ENCODE data around the gene EHMT1.

EHMT1 gene

DNA sequence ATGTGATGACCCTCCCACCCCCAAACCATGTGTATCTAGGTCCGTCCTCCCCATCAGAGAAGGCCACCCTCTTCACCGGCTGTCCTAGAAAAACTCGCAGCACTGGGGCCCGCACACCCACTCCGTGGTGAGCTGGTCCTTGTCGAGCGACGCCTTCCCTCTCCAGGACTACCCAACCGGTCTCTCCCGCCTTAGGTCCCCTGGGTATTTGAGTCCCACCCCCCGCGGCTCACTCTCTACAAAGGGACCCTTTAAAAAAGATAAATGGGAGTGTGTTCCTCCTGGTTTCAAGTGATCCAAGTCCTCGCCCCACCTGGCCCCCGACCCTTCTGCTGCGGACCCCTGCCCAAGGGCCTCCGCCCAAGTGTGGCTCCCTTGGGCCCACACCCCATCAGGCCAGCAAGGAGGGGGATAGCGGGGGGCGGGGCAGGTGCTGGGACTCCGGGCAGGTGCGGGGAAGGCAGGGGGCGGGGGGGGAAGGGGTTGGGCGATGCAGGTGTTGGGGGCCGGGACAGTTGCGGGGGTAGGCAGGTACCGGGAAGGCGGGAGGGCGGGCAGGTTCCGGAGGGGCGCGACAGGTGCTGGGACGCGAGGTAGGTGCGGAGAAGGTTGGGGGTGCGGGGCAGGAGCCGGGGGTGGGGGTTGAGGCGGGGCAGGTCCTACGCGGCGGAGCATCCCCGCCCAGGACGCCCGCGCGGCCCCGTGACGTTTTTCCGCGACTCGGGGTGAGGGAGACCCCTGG, 14.3 kb upstream of the EHMT1 start:
- TF ChIP-seq, protein P1, sequence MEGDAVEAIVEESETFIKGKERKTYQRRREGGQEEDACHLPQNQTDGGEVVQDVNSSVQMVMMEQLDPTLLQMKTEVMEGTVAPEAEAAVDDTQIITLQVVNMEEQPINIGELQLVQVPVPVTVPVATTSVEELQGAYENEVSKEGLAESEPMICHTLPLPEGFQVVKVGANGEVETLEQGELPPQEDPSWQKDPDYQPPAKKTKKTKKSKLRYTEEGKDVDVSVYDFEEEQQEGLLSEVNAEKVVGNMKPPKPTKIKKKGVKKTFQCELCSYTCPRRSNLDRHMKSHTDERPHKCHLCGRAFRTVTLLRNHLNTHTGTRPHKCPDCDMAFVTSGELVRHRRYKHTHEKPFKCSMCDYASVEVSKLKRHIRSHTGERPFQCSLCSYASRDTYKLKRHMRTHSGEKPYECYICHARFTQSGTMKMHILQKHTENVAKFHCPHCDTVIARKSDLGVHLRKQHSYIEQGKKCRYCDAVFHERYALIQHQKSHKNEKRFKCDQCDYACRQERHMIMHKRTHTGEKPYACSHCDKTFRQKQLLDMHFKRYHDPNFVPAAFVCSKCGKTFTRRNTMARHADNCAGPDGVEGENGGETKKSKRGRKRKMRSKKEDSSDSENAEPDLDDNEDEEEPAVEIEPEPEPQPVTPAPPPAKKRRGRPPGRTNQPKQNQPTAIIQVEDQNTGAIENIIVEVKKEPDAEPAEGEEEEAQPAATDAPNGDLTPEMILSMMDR (IDR thresholded peaks at IDR 0.05; ENCODE audit: low read depth, low read length) = no peak
- peak overlapping the region; percentile 46 for H3K4me3 ChIP-seq (ENCODE audit: low read depth, low read length)

DNA sequence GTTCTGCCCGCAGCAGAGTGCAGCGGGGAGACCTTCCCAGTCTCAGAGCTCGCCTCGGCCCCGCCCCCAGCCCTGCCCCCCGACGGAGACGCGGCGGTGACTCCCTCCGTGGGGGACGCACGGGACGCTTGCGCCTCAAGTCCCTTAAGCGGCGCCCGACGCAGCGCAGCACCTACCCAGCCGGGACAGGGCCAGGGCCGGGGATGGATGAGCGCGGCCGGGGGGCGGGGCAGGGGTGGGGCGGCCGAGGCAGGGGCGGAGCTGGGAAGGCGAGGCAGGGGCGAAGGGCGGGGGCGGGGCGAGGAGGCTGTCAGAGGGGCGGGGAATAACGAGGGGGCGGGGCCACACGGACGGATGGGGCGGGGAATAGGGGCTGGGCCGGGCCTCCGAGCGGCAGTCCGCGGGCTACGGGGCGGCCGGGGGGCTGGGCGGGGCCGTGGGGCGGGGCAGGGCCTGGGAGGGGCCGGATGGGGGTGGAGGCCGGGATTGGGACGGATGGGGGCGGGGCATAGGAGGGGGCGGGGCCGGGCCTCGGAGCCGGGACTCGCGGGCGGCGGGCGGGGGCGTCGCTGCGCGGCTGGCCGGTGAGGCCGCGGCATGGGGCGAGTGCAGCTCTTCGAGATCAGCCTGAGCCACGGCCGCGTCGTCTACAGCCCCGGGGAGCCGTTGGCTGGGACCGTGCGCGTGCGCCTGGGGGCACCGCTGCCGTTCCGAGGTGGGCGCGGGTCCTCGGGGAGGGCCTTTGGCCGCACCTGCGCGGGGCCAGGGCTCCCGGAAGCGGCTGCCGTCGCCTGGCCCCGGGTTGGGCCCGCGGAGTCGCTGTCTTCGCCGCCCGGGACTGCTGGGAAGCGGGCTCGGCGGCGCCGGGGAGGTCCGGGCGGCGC, 13.4 kb upstream of the EHMT1 start, which contains the start of gene ARRDC1:
ARRDC1 (plus strand) TSS at position 566 of the 884 bp plus-strand sequence; CDS start at position 598, 32 bp downstream.
- TF ChIP-seq, protein P1 (IDR thresholded peaks at IDR 0.05; ENCODE audit: low read depth, low read length) = no peak
- peak within 1 kb of the TSS; percentile 69 for H3K4me3 ChIP-seq (ENCODE audit: low read depth, low read length)

DNA sequence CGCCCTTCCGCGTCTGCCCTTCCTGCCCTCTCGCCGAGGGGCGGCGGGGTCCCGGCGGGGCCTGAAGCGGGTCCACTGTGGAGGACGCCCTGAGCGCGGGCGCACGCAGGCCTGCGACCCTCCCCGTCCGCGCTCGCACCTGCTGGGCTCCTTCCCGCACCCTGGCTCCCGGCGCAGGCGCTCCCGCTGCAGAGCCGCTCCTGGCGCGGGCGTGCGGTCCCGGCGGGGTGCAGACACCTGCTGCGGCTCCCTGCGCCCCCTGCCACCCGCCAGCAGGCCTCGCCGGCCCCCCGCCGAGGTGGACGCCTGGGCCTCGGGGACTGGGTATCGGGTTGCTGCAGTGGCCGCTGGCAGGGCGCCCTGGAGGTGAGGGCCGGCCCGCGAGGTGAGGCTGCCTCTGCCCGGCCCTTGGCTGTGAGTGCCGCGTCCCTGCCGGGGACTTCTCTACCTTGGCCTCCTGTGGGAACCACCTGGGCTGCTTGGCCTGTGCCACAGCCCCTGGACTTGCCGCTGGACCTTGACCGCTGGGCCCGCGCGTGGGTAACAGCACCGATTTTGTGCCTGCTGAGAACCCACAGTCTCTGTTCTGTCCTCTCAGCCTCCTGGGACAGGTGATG, 12.7 kb upstream of the EHMT1 start:
- TF ChIP-seq, protein P1 (IDR thresholded peaks at IDR 0.05; ENCODE audit: low read depth, low read length) = no peak
- peak overlapping the region; percentile 69 for H3K4me3 ChIP-seq (ENCODE audit: low read depth, low read length)

DNA sequence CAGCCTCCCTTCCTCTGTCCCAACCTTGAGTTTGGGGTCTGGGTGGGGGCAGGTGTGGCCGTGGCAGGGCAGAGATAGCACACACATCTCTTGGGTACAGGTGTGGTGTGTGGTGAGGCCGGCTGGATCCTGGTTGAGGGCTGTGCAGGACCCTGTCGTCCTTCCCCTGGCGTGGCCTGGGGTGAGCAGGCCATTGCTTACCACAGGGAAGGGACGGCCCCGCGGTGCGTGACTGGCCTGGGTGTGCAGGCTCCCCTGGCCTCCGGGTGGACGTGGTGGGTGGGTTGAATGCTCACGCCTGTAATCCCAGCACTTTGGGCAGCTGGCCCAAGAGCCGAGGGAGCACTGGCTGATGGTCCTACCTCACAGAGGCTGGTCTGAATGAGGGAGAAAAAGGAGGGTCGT, 12.1 kb upstream of the EHMT1 start:
- TF ChIP-seq, protein P1 (IDR thresholded peaks at IDR 0.05; ENCODE audit: low read depth, low read length) = no peak
- peak overlapping the region; percentile 69 for H3K4me3 ChIP-seq (ENCODE audit: low read depth, low read length)

DNA sequence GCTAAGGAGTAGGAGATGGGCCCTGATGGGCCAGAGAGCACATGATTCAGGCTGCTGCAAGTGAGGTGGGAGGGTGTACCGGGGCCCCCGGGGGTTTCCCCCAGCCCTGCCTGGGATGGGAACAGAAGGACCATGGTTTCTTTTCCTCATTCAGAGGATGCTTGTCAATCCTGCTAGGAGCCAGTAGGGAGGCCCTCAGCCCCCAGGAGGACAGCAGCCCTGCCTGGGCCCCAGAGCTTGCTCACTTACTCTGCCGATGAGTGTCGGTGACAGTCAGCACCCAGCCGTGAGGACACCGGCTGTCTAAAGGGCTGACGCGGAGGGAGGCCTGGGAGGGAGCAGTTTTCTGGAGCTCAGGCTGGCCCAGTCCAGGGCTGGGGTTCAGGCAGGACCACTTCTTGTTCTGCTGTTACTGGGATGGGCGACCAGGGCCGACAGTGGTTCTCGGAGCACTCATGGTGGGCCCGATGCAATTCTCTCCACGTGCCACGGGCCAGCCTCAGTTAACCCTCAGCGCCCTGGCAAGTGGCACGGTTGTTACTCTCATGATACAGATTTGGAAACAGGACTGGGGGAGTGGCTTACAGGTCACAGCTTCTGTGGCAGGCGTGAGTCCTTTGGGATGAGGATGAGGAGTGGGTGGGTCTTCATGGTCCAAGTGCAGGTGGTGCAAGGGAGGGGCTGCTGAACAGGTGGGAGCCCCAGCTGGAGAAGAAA, 11.5 kb upstream of the EHMT1 start:
- H3K4me3 ChIP-seq (ENCODE audit: low read depth, low read length) = no peak overlapping the region; the same call in 1 of the 2 replicates
- TF ChIP-seq, protein P1 (IDR thresholded peaks at IDR 0.05; ENCODE audit: low read depth, low read length) = no peak

DNA sequence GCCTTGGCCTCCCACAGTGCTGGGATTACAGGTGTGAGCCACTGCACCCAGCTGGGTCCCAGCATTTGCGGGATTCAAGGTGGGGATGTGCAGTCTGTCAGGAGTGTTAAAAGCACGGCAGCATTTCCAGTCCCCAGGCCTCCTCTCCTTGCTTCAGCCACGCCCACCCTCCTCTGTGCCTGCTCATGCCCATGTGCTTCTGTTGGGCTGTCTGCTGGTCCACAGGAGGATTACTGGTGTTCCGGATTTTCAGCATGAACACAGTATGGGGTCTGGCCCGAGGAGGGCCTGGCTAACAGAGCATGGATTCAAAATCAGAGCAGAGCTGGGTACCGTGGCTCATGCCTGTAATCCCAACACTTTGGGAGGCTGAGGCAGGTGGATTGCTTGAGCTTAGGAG, 7.9 kb upstream of the EHMT1 start:
- no peak overlapping the region for H3K4me3 ChIP-seq (ENCODE audit: low read depth, low read length)
- TF ChIP-seq, protein P1 (IDR thresholded peaks at IDR 0.05; ENCODE audit: low read depth, low read length) = no peak
